ENCODE measurements around the gene NOL8. TPM values are rescaled to one million over a fixed set of nuclear protein-coding genes. Genes with fewer than 3 reads are reported as not detected.

NOL8 gene
- total RNA-seq, 1 experiment from 2014 or later, result 48.2 TPM

DNA sequence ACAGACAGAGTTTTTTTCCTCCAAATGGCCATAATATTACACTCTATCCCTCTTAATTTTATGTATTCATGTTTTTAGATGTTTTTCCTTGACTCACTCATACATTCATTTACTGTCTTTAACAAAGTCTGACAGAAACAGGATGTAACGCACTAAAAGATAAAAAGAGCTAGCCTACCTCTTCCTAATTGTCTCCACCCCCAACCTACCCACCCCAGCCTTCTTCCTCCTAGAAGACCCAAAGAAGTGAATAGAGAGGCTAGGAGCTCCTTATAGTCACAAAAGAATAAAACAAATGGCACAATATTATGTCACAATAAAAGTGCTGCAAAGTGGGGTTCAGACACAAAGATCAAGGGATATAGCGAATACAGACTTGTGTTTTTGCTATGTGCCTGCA lies 719 bp downstream of the NOL8 start (continued):
- TF ChIP-seq CEBPB (IDR thresholded peaks at IDR 0.05; ENCODE audit: low read depth) (no peak), SP1 (IDR thresholded peaks at IDR 0.05; ENCODE audit: low read depth) (no peak), ZNF274 (IDR thresholded peaks at IDR 0.05; ENCODE audit: low read depth, low read length) (no peak), ELF1 (IDR thresholded peaks at IDR 0.05; ENCODE audit: borderline replicate concordance, low read depth) (no peak), CBX3 (IDR thresholded peaks at IDR 0.05; ENCODE audit: low read depth) (no peak), EGR1 (IDR thresholded peaks at IDR 0.05; ENCODE audit: low read depth) (no peak), POLR2A (IDR thresholded peaks at IDR 0.05; ENCODE audit: borderline replicate concordance, extremely low read depth, insufficient read depth, insufficient read length) (no peak)
- TF ChIP-seq, protein P1, sequence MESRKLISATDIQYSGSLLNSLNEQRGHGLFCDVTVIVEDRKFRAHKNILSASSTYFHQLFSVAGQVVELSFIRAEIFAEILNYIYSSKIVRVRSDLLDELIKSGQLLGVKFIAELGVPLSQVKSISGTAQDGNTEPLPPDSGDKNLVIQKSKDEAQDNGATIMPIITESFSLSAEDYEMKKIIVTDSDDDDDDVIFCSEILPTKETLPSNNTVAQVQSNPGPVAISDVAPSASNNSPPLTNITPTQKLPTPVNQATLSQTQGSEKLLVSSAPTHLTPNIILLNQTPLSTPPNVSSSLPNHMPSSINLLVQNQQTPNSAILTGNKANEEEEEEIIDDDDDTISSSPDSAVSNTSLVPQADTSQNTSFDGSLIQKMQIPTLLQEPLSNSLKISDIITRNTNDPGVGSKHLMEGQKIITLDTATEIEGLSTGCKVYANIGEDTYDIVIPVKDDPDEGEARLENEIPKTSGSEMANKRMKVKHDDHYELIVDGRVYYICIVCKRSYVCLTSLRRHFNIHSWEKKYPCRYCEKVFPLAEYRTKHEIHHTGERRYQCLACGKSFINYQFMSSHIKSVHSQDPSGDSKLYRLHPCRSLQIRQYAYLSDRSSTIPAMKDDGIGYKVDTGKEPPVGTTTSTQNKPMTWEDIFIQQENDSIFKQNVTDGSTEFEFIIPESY (IDR thresholded peaks at IDR 0.05; ENCODE audit: extremely low read depth, insufficient replicate concordance, low read length), result no peak
- TF ChIP-seq, protein P2, sequence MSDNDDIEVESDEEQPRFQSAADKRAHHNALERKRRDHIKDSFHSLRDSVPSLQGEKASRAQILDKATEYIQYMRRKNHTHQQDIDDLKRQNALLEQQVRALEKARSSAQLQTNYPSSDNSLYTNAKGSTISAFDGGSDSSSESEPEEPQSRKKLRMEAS (IDR thresholded peaks at IDR 0.05), result no peak

DNA sequence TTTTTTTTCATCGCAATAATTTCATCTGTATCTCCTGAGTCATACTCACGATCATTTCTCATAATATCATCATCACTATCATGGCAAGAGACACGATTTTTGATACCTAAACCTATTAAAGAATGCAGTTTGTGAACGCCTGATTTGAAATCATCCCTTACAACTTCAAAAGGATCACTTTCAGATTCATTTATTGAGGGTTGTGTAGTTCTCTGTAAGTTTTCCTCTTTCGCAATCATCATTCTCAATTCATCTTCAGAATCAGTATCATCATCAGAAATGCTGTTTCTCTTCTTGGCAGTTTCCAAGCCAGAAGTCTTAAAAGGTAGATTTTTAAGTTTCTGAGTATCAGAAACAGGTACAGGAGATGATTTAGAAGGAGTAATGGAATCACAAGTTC lies 9.7 kb downstream of the NOL8 start:
- ChIA-PET POLR2A (no interaction called here), CTCF (no interaction called here), RAD21 (ENCODE audit: low non-redundant PET in 1 of 2, low total read pairs in 2 of 2, uncharacterized antibody in 2 of 2, unreplicated experiment in 2 of 2) (no interaction called here)
- Histone ChIP-seq H3K36me3 (ENCODE audit: control insufficient read depth in 1 of 2, insufficient read depth in 2 of 2, low read length in 2 of 2) (peaks cover 45 to 57% of the 10 kb centered on the region in 2 experiments), H3K27ac (ENCODE audit: low read depth, low read length) (no peak overlapping the region), H3K9me2 (ENCODE audit: insufficient read depth) (no peaks in the 10 kb centered on the region), H4K20me1 (ENCODE audit: insufficient read depth) (no peaks in the 10 kb centered on the region), H3K27me3 (ENCODE audit: insufficient read depth, low read length) (no peaks in the 10 kb centered on the region), H3K4me3 (replicated peaks in 1 of 2; ENCODE audit: low read depth in 1 of 2, low read length in 2 of 2) (no peak overlapping the region), H3K9me3 (ENCODE audit: control insufficient read depth in 1 of 2, insufficient read depth in 1 of 2, low read depth in 1 of 2, low read length in 2 of 2) (no peaks in the 10 kb centered on the region), H3K79me2 (ENCODE audit: insufficient read depth, low read length) (peaks cover 20% of the 10 kb centered on the region), H3K4me1 (ENCODE audit: control insufficient read depth in 1 of 2, insufficient read depth in 2 of 2, low read length in 2 of 2) (no peaks in the 10 kb centered on the region), H2AFZ (ENCODE audit: low read depth, low read length, poor library complexity, severe bottlenecking) (no peak overlapping the region), H3K4me2 (ENCODE audit: low read length) (no peak overlapping the region), H3K9ac (ENCODE audit: low read length) (no peak overlapping the region)
- DNase-seq (ENCODE audit: low read depth, low spot score) (no peak), ATAC-seq (no peak)
- BruUV-seq (replicated peaks), result no TSS peak
- intact Hi-C loops (cut with micrococcal nuclease), result loop anchor here (5.0 kb wide), 1 partner anchor 48 kb away; no protein-coding TSS in a partner anchor
- TF ChIP-seq, protein P3, sequence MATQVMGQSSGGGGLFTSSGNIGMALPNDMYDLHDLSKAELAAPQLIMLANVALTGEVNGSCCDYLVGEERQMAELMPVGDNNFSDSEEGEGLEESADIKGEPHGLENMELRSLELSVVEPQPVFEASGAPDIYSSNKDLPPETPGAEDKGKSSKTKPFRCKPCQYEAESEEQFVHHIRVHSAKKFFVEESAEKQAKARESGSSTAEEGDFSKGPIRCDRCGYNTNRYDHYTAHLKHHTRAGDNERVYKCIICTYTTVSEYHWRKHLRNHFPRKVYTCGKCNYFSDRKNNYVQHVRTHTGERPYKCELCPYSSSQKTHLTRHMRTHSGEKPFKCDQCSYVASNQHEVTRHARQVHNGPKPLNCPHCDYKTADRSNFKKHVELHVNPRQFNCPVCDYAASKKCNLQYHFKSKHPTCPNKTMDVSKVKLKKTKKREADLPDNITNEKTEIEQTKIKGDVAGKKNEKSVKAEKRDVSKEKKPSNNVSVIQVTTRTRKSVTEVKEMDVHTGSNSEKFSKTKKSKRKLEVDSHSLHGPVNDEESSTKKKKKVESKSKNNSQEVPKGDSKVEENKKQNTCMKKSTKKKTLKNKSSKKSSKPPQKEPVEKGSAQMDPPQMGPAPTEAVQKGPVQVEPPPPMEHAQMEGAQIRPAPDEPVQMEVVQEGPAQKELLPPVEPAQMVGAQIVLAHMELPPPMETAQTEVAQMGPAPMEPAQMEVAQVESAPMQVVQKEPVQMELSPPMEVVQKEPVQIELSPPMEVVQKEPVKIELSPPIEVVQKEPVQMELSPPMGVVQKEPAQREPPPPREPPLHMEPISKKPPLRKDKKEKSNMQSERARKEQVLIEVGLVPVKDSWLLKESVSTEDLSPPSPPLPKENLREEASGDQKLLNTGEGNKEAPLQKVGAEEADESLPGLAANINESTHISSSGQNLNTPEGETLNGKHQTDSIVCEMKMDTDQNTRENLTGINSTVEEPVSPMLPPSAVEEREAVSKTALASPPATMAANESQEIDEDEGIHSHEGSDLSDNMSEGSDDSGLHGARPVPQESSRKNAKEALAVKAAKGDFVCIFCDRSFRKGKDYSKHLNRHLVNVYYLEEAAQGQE (IDR thresholded peaks at IDR 0.05; ENCODE audit: low read depth), result no peak
- no peak for TF ChIP-seq POLR2A (IDR thresholded peaks at IDR 0.05; ENCODE audit: borderline replicate concordance, extremely low read depth, insufficient read depth, insufficient read length)
- TF ChIP-seq EZH2 (IDR thresholded peaks at IDR 0.05), result no peak
- no peak for TF ChIP-seq TCF7L2 (IDR thresholded peaks at IDR 0.05; ENCODE audit: borderline replicate concordance, extremely low read depth, insufficient read depth, insufficient read length)
- no peak for TF ChIP-seq CEBPB (IDR thresholded peaks at IDR 0.05; ENCODE audit: low read depth)
- TF ChIP-seq FOSL1 (IDR thresholded peaks at IDR 0.05; ENCODE audit: low read depth), result no peak
- no peak for TF ChIP-seq CBX3 (IDR thresholded peaks at IDR 0.05; ENCODE audit: low read depth)
- no peak for TF ChIP-seq ZNF274 (IDR thresholded peaks at IDR 0.05; ENCODE audit: low read depth, low read length)
- TF ChIP-seq, protein P1 (IDR thresholded peaks at IDR 0.05; ENCODE audit: extremely low read depth, insufficient replicate concordance, low read length), result no peak
- TF ChIP-seq, protein P4, sequence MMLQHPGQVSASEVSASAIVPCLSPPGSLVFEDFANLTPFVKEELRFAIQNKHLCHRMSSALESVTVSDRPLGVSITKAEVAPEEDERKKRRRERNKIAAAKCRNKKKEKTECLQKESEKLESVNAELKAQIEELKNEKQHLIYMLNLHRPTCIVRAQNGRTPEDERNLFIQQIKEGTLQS (IDR thresholded peaks at IDR 0.05), result no peak

Data from HCT116 (cell line).